ENCODE results near the gene FHL2. TPM values are rescaled to one million over a fixed set of nuclear protein-coding genes. Genes with fewer than 3 reads are reported as not detected.

FHL2 gene
- total RNA-seq, 4 donors from 2014 or later, result 93.9 to 150 (median 109) TPM

GRCh38 chr2:105368759-105369408 lies 30.0 kb downstream of the FHL2 start:
- Histone ChIP-seq H3K4me1 (peaks cover 3 to 53% (median 10%) of the 10 kb centered on the region in 3 donors), H3K27me3 (no peaks in the 10 kb centered on the region), H3K4me3 (no peak overlapping the region), H3K9me3 (no peaks in the 10 kb centered on the region), H3K27ac (no peak overlapping the region), H3K36me3 (peaks cover 0 to 65% of the 10 kb centered on the region in 2 donors)
- WGBS, 2 donors (ENCODE audit: low coverage in 1 of 2), result 27 to 29% methylated on average over 5 to 6 of the region's 8 CpGs
- TF ChIP-seq POLR2AphosphoS5 (IDR thresholded peaks at IDR 0.05) (no peak), POLR2A (IDR thresholded peaks at IDR 0.05) (no peak), CTCF (IDR thresholded peaks at IDR 0.05) (no peak), EP300 (IDR thresholded peaks at IDR 0.05) (no peak)
- no peak for ATAC-seq

GRCh38 chr2:105365206-105365605 lies 33.6 kb downstream of the FHL2 start:
- TF ChIP-seq POLR2A (IDR thresholded peaks at IDR 0.05) (no peak), POLR2AphosphoS5 (IDR thresholded peaks at IDR 0.05) (no peak), EP300 (IDR thresholded peaks at IDR 0.05) (no peak), CTCF (IDR thresholded peaks at IDR 0.05) (no peak)
- H3K36me3 ChIP-seq, result peaks cover 0 to 87% of the 10 kb centered on the region in 2 donors
- no peak overlapping the region for H3K4me3 ChIP-seq
- 52 to 70% methylated on average over 2 to 3 of the region's 3 CpGs for WGBS, 2 donors (ENCODE audit: low coverage in 1 of 2)
- H3K9me3 ChIP-seq, result no peaks in the 10 kb centered on the region
- ATAC-seq, result no peak
- H3K27ac ChIP-seq, result no peak overlapping the region
- no peaks in the 10 kb centered on the region for H3K27me3 ChIP-seq
- H3K4me1 ChIP-seq, result peaks cover 0 to 21% (median 0%) of the 10 kb centered on the region in 3 donors

GRCh38 chr2:105364436-105365139 lies 34.3 kb downstream of the FHL2 start:
- ATAC-seq, result no peak
- TF ChIP-seq POLR2AphosphoS5 (IDR thresholded peaks at IDR 0.05), result no peak
- TF ChIP-seq CTCF (IDR thresholded peaks at IDR 0.05), result no peak
- TF ChIP-seq POLR2A (IDR thresholded peaks at IDR 0.05), result no peak
- no peak for TF ChIP-seq EP300 (IDR thresholded peaks at IDR 0.05)
- H3K4me1 ChIP-seq, result peaks cover 0 to 20% (median 0%) of the 10 kb centered on the region in 3 donors
- no peak overlapping the region for H3K4me3 ChIP-seq
- no peaks in the 10 kb centered on the region for H3K27me3 ChIP-seq
- no peaks in the 10 kb centered on the region for H3K9me3 ChIP-seq
- WGBS, 2 donors (ENCODE audit: low coverage in 1 of 2), result 47 to 71% methylated on average over 5 of the region's 5 CpGs
- no peak overlapping the region for H3K27ac ChIP-seq
- peaks cover 0 to 93% of the 10 kb centered on the region in 2 donors for H3K36me3 ChIP-seq

- Histone ChIP-seq H3K9me3 (no peaks in the 10 kb centered on the region), H3K4me1 (peaks cover 0 to 20% (median 0%) of the 10 kb centered on the region in 3 donors), H3K36me3 (peaks cover 0 to 93% of the 10 kb centered on the region in 2 donors), H3K4me3 (no peak overlapping the region), H3K27me3 (no peaks in the 10 kb centered on the region), H3K27ac (no peak overlapping the region)
- no peak for TF ChIP-seq POLR2AphosphoS5 (IDR thresholded peaks at IDR 0.05)
- WGBS, 2 donors (ENCODE audit: low coverage in 1 of 2), result 46 to 94% methylated on average over 6 to 10 of the region's 15 CpGs
- no peak for ATAC-seq
These were observed 35.8 kb downstream of the FHL2 start for GRCh38 chr2:105362862-105363591.

- H3K27me3 ChIP-seq, result no peaks in the 10 kb centered on the region
- H3K9me3 ChIP-seq, result peaks cover 0 to 16% (median 0%) of the 10 kb centered on the region in 3 donors
- no peak overlapping the region for H3K27ac ChIP-seq
- no peak for ATAC-seq
- H3K4me3 ChIP-seq, result no peak overlapping the region
- TF ChIP-seq POLR2AphosphoS5 (IDR thresholded peaks at IDR 0.05), result no peak
- TF ChIP-seq CTCF (IDR thresholded peaks at IDR 0.05), result no peak
- no peak for TF ChIP-seq POLR2A (IDR thresholded peaks at IDR 0.05)
- no peak for TF ChIP-seq EP300 (IDR thresholded peaks at IDR 0.05)
- peaks cover 0 to 93% of the 10 kb centered on the region in 2 donors for H3K36me3 ChIP-seq
- peaks cover 0 to 20% (median 0%) of the 10 kb centered on the region in 3 donors for H3K4me1 ChIP-seq
- 56 to 68% methylated on average over 11 of the region's 11 CpGs for WGBS, 2 donors (ENCODE audit: low coverage in 1 of 2)
These were observed 37.6 kb downstream of the FHL2 start for GRCh38 chr2:105361102-105361889.

Measured in gastroesophageal sphincter (tissue), 4 donors.